GM13976 (cell line): ENCODE data around the gene DHRSX.

Experiments
- DNase-seq: peaks from one replicate; pipeline ENCODE4 v3.0.0; 2012; ENCODE audit warnings: low spot score
- in situ Hi-C: fragments of 300-500 bp; cut with MboI; formaldehyde crosslinking; loops from one replicate; pipeline ENCODE4 v1.12.0; 2022; ENCODE audit warnings: low sequenced_read_pairs, mixed read lengths, inconsistent platforms; ENCODE audit not compliant: unreplicated experiment
- TF ChIP-seq, protein P1 (sequence below): IDR thresholded peaks from 2 replicates; pipeline ENCODE4 v1.5.1; 2012; ENCODE audit warnings: borderline replicate concordance, mild to moderate bottlenecking; ENCODE audit not compliant: insufficient read depth; ENCODE audit errors: extremely low read depth, missing control alignments, control extremely low read depth

The DHRSX gene

GRCh38 chrX:2503591-2504500 lies 3.1 kb upstream of the DHRSX start:
- DNase-seq: no peak
- TF ChIP-seq, protein P1, sequence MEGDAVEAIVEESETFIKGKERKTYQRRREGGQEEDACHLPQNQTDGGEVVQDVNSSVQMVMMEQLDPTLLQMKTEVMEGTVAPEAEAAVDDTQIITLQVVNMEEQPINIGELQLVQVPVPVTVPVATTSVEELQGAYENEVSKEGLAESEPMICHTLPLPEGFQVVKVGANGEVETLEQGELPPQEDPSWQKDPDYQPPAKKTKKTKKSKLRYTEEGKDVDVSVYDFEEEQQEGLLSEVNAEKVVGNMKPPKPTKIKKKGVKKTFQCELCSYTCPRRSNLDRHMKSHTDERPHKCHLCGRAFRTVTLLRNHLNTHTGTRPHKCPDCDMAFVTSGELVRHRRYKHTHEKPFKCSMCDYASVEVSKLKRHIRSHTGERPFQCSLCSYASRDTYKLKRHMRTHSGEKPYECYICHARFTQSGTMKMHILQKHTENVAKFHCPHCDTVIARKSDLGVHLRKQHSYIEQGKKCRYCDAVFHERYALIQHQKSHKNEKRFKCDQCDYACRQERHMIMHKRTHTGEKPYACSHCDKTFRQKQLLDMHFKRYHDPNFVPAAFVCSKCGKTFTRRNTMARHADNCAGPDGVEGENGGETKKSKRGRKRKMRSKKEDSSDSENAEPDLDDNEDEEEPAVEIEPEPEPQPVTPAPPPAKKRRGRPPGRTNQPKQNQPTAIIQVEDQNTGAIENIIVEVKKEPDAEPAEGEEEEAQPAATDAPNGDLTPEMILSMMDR: no peak
- in situ Hi-C loops: no loop called here

DNA sequence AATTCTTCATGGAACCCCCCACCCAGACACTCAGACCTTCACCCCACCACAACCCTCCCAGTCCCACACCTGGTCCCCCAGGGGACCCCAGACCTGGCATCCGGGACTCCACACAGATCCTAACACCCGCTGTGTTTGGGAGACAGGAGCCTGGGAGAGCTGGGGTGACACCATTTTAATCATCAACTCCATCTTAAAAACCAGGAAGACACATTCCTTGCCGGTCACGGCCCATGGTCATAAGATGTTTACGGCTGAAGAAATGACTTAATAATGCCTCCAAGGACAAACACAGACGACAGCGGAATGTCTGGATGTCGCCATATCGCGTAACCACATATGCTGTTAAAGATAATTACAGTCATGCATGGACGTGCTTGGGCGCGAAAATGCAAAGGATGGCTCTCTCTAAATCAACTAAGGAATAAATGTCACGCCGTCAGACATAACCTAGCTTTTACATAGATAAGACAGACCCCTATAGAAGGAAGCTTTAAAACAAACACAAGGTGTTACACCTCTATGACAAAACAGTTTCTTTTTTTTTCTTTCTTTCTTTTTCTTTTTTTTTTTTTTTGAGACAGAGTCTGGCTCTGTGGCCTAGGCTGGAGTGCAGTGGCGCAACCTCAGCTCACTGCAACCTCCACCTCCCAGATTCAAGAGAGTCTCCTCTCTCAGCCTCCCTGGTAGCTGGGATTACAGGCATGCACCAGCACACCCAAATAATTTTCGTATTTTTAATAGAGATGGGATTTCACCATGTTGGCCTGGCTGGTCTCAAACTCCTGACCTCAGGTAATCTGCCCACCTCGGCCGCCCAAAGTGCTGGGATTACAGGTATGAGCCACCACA lies 2.1 kb upstream of the DHRSX start:
- in situ Hi-C loops: no loop called here
- TF ChIP-seq, protein P1: no peak
- no peak for DNase-seq

GRCh38 chrX:2502120-2502667 lies 1.4 kb upstream of the DHRSX start:
- TF ChIP-seq, protein P1: no peak
- in situ Hi-C loops: no loop called here
- no peak for DNase-seq

DNA sequence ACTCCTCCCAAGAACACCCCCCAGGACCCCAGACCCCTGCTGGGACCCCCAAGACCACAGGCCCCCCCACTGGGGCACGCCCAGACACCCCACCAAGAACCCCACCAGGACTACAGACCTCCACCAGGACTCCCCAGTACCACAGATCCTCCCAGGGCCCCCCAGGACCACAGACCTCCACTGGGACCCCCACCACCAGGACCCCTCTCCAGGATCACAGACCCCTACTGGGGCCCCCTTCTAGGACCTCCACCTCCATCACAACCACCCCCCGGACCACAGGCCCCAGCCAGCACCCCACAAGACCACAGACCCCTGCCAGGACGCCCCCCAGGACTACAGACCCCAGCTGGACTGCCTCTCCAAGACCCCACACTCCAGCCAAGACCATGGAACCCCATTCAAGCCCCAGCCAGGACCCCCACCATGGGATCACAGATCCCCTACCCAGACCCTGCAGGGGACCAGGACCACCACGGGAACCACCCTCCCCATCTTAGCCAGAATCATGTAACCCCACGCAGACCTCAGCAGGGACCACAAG lies 855 bp upstream of the DHRSX start:
- DNase-seq: peak; percentile 41
- in situ Hi-C loops: no loop called here

GRCh38 chrX:2500091-2500802 lies 529 bp downstream of the DHRSX start:
- TF ChIP-seq, protein P1: no peak
- peak; percentile 68 for DNase-seq
- in situ Hi-C loops: no loop called here

More for the DNA sequence above, 855 bp upstream of the DHRSX start:
- TF ChIP-seq, protein P1: no peak

DNA sequence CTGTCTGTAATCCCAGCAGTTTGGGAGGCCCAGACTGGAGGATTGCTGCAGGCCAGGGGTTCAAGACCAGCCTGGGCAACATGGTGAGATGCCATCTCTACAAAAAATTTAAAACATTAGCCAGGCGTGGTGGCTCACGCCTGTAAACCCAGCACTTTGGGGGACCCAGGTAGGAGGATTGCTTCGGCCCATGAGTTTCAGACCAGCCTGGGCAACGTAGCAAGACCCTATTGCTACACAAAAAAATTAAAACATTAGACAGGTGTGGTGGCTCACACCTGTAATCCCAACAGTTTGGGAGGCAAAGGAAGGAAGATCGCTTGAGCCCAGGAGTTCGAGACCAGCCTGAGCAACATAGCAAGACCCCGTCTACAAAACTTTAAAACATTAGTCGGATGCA lies 1.3 kb downstream of the DHRSX start:
- TF ChIP-seq, protein P1: no peak
- DNase-seq: no peak
- in situ Hi-C loops: no loop called here
